Dermis microvascular lymphatic vessel endothelial cell (primary cell): ENCODE results near the gene GSC2. TPM values are rescaled to one million over a fixed set of nuclear protein-coding genes. Genes with fewer than 3 reads are reported as not detected.
"Not testable (repeated sequence)": the region's sequence is repeated elsewhere in the genome, so short reads cannot be mapped to it uniquely, and the experiment has no call there.

ENCODE experiments used
- DNase-seq, 2 donors: peaks; one replicate each; pipeline versions ENCODE4 v3.0.0 to v3.0.0-alpha.2; 2010; ENCODE audit warnings: low read depth in 2 of 2
- total RNA-seq: library from RNA; depleted of rRNA; stranded (reverse); fragments of >200 nt; gene quantifications from 2 replicates; pipeline ENCODE4 v1.2.1, GENCODE V29; 2014

The GSC2 gene
- total RNA-seq, 1 donor from 2014 or later = not detected

DNA sequence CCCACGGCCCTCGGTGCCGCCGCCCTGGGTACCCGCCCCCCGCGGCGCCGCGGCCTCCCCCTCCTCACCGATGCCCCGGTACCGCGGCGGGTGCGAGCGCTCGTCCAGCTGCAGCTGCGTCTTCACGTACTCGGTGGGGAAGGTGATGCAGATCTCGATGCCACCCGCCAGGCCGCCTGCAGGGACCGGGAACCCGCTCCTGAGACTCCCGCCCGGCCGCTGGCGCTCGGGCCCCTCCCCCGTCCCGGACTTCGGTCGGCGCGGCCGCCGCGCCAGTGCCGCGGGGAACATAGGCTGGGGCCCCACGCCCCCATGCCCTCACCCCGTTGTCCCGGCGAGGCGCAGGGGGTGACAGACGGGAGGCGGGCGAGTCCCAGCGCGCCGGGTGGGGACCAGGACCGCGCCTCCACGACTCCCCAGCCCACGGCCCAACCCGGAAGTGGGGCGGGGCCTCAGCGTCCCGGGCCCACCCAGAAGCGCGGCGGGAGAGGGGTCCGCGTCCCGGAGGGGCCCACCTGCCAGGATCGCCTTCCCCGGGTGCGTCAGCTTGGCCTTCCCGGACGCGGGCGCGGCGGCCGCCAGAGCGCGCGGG, 28.1 kb upstream of the GSC2 start:
- DNase-seq = peak in 1 of 2 donors; percentile 57

GRCh38 chr22:19177164-19178064, 27.3 kb upstream of the GSC2 start:
- no peak for DNase-seq

GRCh38 chr22:19176732-19177131, 26.6 kb upstream of the GSC2 start:
- DNase-seq = no peak

DNA sequence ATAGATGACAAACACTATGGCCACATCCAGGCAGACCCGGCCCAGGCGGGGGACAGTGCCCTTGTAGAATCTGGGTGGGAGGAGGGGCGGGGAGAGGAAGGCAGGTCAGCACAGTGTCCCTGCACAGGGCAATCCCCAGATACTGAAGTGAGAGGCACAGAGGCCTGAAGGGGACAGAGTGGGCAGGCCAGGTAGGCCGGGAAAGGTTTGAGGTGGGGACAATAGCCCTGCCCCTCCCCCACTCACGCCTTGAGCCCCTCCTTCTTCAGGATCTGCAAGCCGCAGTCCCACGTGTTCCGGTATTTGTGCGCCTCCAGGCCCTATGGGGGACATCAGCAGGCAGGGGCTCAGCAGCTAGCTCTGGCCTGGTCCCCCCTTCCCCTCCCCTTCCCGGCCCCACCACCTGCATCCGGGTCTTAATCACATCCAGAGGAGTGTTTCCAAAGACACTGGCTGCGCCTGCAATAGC, 26.1 kb upstream of the GSC2 start:
- no peak for DNase-seq

- DNase-seq = no peak
These were observed 25.6 kb upstream of the GSC2 start for GRCh38 chr22:19175602-19176174.

DNA sequence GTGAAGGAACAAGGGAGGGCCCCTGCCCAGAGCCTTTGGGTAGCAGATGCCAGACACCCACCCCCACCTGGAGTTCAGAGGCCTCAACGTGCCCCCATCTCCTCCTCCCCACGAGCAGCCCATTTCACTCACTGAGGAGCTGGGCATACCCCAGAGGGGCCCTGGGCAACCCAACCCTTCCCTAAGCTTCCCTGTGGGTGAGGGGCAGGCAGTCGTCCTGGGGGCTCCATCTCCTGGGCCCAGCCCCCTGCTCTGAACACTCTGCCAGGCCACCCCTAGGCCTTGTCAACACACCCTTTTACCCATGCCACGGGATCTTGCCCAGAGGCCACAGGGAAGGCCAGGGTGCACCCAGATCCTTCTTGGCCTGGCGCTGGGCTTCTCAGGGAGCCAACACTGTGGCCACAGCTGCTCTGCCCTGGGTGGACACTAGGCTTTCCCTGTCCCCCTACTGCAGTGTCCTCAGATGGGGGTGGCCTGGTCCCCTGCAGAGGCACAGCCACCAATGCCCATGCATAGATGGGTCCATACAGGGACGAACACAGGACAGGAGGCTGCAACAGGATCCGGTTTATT, 25.0 kb upstream of the GSC2 start:
- DNase-seq = no peak

DNA sequence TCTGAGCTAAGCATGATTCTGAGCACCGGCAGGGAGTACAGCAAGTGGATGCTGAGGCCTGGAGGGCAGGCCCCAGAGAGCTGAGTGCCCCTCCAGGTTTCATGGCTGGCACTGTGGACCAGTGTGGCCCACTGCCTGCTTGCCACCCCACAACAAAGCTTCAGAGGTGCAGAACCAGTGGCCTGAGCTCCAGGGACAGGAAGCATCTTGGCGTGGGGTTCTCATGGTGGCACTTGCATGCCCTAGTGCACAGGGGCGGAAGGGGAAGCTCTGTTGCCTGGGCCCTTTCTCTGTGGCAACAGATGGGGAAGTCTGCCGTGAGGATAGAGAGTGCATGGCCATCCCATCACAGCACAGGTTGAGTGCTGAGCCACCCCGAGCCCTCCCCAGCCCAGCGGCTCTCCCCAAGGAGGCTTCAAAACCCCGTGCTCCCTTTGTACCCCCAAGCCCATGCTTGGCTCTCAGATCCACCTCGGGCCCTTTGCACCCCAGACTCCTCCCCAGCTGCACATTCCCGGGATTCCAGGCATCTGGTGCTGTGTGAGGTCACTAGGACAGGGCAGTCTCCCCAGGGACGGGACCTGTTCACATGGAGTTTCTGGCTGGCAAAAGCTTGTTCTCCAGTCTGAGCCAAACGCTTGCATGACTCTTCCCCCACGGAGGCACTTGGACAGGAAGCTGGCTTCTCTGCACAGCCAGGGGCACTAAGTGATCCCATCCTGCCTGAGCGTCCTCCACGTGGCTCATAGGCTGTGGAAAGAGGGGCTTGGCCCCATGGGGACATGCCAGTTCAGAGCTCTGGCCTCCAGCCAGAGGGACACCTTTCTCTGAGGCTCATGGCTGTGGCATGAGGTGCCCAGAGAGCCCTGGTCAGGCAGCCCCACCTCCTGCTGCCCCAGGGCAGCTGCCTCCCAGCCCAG, 24.3 kb upstream of the GSC2 start:
- peak; percentile 29 to 56 for DNase-seq

- DNase-seq = no peak
These were observed 23.2 kb upstream of the GSC2 start for GRCh38 chr22:19173047-19174035.

- no peak for DNase-seq
These were observed 22.3 kb upstream of the GSC2 start for GRCh38 chr22:19172213-19173046.

- DNase-seq = no peak
These were observed 19.8 kb upstream of the GSC2 start for GRCh38 chr22:19169947-19170318.

DNA sequence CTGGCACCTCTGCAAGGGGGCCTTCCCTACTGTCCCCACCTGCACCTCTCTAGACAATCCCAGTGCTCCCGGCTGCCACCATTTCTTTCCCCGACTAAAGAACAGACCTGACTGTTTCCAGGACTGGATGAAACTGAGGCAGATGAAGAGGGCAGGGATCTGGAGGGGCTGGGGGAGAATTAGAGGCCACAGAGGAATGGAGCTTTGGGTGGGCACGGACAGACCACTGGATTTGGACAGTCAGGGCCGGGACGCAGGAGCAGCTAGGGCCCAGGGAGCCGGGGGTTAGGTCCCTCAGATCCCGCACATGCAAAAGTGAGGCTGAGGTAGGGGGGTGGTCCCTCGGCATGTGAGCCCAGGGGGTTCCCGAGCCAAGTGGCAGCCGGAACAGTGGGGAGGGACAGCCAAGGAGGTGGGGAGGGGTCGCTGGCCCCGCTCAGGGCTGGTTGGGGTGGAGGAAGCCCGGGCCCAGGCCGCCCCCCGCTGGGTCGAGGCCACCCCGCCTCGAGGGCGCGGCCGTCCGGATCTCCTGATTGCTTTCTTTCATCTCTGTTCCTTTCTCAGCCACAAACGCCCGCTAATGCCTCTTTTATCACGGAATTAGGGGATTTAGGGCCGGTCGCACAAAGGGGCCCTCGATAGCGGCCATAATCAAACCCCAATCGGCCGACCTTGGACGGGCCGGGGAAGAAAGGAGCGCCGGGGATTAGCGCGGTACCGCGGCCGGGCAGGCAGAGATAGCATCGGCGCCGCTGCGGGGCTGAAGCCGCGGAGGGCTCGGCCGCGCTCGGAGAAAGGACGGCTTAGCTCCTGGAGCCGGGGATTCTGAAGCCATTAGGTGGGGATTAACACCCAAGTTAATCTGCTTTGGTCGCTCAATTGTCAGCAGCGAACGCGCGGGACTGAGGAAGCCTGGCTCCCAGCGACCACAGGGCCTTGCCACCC, 19.2 kb upstream of the GSC2 start:
- no peak for DNase-seq

GRCh38 chr22:19168088-19168890, 18.2 kb upstream of the GSC2 start:
- DNase-seq = no peak

- no peak for DNase-seq
These were observed 17.2 kb upstream of the GSC2 start for GRCh38 chr22:19167106-19167869.

GRCh38 chr22:19166421-19166820, 16.3 kb upstream of the GSC2 start:
- DNase-seq = no peak

GRCh38 chr22:19164425-19164824, 14.3 kb upstream of the GSC2 start:
- DNase-seq = no peak

GRCh38 chr22:19158649-19159048, 8.6 kb upstream of the GSC2 start:
- not testable (repeated sequence) for DNase-seq
